GM18508 (cell line): ENCODE data around the gene TBC1D21.

ENCODE experiments used
- ATAC-seq: cut with Tn5 transposase; IDR thresholded peaks from one replicate; pipeline ENCODE4 v1.9.1; 2021; ENCODE audit warnings: moderate number of reproducible peaks; ENCODE audit not compliant: insufficient read depth, unreplicated experiment

Gene TBC1D21

GRCh38 chr15:73905225-73905827 is 32.0 kb downstream of the TBC1D21 start:
- ATAC-seq: no peak

DNA sequence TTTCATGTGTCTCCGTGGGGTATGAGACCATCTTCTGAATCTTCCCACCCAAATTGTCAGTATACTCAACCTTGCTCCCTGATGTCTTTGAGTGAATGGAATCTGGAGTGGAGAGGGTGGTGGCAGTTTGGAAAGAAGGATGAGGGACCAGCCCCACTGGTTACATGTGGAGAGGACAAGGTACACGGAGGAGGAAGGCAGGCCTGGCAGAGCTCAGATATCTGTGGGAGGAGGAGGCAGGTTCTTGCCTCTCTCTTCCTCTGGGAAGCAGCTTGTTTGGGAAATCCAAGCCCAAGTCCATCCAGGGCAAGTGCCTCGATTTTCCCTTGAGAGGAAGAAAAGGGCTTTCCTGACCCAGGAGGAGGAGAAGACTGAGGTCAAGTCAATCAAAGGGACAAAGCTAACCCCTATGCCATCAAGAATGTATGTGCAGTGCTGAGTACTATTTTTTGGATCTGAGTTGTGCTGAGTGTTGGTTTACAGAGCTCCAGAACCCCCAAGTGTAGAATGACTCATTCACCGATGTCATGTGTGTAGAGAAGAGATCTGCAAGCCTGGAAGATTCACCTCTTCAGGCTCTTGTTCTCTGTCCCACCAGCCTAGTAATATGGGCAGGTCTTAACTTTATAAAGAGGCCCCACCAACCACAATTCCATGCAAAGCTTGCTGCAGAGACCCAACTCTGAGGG is 33.1 kb downstream of the TBC1D21 start:
- no peak for ATAC-seq

GRCh38 chr15:73907035-73907408 is 33.7 kb downstream of the TBC1D21 start:
- ATAC-seq: no peak

DNA sequence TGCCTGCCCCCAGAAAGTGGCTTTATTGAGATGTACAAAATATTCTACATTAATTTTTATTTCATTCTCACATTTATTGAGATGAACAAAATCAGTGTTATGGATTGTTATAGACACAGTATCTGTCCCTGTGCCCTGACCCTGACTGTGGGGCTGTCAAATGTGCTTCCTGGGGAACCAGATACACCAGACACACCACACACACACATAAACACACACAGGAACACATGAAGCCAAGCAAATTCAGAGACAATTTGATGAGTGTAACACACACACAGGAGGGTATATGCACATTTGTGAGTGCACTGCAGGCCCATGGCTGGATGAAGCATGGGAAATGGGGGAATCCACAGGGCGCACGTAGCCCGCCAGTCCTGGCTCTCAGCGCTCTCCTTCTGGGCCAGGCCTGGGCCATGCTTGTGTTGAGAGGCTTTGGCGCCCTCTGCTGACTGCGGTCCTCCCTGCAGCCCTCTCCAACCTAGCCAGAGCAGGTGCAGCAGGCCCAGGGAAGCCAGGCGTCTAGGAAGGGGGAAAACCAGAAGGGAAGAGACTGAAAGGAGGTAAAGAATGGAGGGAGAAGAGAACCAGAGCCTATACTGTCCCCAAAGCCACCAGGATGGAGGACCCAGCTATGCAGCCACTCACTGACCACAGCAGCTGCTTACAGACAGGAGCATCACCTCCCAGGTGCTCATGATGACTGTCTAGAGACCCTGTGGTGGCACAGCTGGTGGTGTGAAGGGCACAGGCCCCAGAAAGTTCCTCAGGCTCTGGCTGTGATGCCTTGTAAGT is 34.9 kb downstream of the TBC1D21 start:
- ATAC-seq: no peak

GRCh38 chr15:73908822-73909122 is 35.4 kb downstream of the TBC1D21 start:
- ATAC-seq: no peak

DNA sequence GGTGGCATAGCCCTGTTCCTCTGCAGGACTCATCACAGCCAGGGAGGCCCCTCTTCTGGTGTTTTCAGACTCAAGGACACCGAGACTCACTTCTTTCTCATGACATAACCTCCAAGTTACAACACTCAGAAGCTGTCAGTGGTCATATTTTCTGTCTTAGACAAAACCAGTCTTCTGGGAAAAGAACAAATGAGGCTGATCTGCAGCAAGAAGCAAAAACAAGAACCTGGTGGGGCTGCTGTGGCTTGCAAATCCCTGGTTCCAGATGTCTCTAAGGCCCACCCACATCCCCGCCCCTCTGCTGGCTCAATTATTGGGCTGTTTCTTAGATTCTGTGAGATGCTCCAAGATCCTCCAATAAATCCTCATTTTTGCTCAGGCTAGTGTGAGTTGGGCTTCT is 36.3 kb downstream of the TBC1D21 start:
- ATAC-seq: no peak

DNA sequence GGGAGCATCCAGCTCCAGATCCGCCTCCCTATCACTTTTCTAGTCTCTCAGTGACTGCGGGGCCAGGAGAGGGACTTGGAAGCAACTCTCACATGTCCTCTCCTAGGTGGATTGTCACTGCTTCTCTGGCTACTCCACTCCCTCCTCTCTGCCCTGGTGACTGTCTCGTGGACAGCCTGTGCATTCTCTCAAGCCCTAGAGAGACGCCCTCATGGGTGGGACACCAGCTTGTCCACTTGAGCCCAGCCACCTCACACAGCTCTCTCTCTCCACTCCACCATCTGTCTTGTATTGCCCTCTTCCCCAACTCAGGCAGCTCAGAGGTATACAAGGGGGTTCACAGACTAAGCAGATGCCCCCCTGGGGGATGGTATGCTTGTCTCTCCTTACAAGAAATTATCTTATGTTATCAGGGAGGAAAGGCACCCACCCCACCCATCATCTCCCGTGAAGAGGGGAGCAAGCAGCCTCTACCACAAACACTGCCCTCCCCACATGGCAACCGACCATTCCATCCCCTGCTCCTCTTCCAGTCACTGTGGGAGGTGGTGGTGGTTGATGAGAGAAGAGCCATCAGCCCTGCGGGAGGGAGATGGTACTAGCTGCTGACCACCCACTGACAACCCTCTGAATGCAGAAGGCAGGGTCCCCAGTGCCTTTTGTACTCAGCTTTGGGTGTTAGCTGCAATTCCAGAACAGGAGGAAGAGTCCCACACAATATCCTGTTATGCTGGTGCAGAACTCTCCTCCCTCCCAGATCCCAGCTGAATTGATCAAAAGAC is 37.3 kb downstream of the TBC1D21 start:
- no peak for ATAC-seq

- ATAC-seq: no peak
Observed at GRCh38 chr15:73912030-73912596, 38.7 kb downstream of the TBC1D21 start.

DNA sequence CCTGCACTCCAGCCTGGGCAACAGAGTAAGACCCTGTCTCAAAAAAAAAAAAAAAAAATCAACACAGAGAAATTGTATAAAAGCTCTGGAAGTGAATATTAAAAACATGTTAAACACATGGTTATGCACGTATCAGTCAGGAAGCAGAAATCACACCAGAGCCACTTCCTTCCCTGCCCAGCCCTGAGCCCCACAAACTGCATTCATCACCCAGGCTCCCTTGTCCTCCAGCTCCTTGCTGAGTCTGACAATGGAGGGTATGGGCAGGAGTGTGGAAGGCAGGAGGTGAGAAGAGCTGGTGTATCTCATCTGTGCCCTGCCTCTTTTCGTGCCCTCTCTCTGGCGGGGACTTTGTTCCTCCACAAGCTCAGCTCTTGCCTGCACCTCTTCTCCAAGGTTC is 40.8 kb downstream of the TBC1D21 start:
- no peak for ATAC-seq

DNA sequence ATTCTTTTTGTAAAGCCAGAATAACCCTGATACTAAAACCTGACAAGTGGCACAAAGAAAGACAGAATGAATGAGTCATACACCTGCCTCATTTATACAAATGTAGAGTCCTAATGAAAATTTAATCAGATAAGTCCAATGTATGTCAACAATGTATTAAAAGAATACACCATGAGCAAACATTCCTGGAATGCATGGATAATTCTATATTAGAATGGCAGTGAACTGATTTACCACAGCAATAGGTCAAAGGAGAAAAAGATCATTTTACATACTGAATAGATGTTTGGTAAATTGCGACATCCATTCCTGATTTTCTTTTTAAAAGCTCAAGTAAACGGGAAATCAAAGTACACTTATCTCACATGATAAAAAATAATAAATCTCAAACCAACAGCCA is 41.7 kb downstream of the TBC1D21 start:
- ATAC-seq: no peak

- ATAC-seq: no peak
Observed at GRCh38 chr15:73918784-73919183, 45.4 kb downstream of the TBC1D21 start.

DNA sequence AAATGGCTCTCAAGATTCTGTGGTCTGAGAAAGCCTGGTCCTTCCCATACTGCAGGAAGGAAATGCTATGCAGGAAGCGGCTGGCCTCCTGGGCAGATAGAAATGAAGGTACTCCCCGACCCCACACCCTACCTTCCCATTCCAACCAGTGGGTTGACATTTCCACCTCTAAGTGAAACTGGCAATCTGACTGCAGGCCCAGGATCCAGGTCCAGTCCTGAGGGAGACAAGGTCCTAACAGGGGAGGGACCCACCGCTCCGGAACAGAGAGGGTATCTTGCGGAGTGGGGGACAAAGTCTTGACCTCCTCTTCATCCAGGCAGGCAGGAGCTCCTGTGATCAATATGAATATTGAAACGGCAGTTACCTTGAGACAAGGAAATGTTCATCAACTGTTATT is 46.3 kb downstream of the TBC1D21 start:
- no peak for ATAC-seq

DNA sequence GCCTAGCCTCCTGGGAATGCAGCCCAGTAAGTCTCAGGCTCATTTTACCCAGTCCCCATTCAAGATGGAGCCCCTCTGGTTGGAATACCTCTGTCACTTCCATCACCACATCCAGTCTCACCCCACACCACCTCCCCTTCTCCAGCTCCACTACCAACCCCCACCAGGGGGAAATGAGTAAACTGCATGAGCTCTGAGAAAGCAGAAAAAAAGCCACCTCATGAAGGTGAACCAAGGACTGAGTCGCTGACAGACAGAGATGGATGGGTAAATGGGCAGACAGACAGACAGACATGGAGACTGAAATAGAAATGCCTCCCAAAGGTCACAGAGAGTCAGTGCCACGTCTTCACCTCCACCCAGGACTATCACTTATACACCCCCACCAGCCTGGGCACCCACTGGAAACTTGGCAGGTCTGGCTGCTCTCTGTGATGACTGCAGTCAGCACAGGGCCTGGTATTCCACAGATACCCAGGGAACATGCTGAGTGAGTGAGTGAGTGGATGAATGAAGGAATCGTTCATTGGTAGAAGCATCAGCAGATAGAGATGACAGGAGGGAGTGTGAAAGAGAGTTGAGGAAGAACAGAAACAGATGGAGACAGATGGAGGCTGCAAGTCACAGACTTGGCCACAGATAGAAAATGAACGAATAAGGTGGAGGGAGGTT is 48.0 kb downstream of the TBC1D21 start:
- ATAC-seq: no peak

DNA sequence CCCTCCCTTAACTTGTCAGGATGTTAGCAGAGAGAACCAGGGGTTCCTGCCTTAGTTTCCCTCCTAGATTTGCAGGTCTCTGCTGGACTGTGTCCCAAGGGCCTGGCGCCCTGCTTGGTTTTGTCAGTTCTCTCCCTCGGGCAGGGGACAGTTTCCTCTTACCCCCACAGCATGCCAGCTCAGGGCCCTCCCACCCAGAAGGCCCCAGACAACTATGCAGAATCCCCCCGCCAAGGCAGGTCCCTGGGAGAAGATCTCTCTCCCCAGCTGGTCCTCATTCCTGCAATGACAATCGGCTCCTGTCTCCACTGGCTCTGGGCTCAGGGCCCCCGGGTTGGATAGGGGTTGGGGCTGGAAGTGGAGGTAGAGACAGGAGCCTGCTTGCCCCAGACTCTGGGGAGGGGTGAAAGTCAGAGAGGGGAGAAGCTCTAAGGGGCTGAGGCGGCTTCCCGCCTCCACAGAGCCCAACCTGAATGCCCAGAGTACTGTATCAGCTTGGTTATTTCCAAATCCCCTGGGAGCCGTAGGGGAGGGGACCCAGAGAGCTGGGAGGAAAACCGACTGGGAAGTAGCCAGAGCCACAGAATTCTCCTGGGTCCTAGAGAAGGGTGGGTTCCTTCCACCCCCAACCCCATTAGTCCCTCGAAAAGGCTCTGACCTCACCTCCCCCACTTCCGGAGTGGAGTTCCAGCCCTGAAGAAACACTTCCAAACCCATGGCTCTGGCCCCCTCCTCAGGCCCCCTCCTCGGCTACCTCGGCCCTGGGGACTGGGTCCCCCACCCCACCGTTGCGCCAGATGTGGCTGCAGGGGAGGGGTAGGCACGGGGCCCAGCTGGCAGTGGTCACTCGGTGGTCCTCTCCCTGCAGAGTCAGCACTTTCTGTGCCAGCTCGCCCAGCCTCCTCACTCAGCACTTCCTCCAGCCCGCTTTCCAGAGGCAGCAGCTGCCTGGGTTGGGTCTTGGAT is 49.1 kb downstream of the TBC1D21 start:
- ATAC-seq: no peak

GRCh38 chr15:73923156-73923487 is 49.8 kb downstream of the TBC1D21 start:
- ATAC-seq: no peak

- ATAC-seq: no peak
Observed at GRCh38 chr15:73923488-73924164, 50.3 kb downstream of the TBC1D21 start.

DNA sequence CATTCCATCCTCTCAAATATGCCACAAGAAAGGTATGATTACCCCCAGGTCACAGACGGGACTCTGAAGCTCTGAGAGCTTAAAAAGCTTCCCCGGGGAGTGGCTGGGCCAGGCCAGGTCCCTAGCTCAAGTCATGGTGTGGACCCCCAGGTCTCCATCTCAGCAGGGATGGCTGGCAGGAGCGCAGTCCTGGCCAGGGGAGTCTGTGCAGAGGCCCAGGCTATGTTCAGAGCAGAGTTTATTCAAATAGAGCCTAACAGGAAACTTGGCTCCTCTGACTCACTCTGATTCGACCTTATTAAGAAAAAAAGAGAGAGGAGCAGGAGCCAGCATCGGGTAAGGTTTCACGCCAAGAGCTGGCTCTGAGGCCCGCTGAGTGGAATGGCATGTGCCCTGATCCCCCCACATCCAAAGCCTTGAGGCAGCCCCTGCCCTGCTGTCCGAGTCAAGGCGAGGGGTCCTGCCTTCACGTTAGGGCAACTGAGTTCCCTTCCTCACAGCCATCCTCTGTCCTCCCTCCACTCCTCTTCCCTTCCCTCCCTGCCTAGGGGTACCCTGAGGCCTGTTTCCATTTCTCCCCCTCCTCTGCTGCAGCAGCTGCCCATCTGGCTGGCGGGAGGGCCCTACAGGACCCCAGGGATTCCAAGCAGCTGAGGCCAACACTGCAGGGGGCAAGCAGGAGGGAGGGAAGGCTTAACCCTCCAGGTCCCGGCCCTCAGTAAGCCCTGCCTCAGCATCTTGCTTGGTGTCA is 51.0 kb downstream of the TBC1D21 start:
- ATAC-seq: no peak

GRCh38 chr15:73925848-73926218 is 52.5 kb downstream of the TBC1D21 start:
- no peak for ATAC-seq
